HS-27A (cell line): ENCODE measurements around the gene PITPNM3.
A peak's percentile ranks its signal among the peaks of the same experiment; 100 is the strongest.

Source experiments
- DNase-seq: peaks from one replicate; pipeline ENCODE4 v3.0.0-alpha.2; 2012; ENCODE audit warnings: low read depth, missing footprints

The PITPNM3 gene

DNA sequence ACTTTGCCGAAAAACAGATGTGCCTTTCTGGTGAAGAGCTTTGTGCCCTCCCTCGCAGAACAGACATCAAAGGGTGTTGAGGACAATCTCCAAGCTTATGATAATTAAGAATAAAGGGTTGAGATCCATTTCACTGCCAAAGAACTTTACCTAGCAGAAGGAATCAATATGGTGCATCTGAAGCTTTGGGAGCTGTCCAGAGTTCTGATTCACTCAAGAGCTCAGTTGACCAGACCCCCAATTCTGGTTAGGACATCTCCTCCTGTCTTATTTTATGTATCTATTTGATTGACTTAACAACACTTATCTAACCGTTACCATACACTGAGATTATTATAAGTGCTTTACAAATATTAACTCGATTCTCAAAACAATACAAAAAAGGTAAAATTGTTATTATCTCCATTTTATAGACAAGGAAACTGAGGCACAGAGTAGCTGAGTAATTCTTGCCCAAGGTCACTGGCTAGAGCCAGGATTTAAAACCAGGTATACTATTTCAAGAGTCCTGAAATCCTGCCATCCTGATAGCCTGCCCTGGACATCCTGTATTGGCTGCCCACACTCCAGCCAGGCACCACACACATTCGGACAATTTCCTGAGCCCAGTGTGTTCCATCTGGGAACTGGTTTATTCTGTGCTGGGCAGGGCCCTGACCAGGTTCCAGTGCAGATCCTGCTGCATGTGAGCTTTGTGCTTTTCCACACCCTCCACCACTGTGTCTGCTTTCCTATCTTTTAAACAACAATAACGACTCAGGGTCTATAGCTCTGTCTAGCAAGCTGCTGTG, 29.8 kb downstream of the PITPNM3 start:
- DNase-seq: no peak

DNA sequence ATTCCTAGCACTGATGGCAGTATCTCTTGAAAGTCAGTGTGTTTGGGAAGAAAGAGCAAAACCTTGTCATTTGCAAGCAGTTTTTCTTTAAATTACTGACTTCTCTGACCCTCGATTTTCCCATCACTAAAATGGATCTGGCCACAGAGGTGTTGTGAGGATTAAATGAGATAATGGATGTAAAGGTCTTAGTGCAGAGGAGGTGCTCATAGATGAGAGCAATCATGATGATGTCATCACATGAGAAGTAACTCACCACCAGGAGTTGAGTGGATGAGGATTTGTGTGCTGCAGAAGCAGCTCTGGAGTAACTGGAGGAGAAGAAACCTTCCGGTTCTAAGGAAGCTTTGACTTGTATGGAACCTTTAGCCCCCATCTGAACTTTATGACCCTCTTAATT, 30.6 kb downstream of the PITPNM3 start:
- no peak for DNase-seq

DNA sequence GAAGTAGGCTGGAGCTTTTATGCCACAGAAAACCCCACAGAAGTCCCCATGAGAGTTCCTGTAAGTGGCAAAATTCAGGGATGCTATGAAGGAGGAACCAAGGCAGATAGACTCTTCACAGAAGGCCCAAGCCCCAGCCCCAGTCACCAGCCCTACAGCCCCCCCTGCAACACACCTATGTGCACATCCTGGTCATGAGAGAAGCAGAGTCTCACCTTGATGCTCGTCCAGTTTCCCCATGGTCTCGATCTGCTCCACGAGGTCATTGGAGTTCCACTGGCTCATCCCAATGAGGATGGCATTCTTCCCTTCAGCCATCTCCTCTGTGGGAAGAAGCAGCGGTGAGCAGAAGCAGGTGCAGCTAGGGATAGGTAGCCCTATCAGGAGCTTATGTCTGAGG, 31.2 kb downstream of the PITPNM3 start:
- no peak for DNase-seq

DNA sequence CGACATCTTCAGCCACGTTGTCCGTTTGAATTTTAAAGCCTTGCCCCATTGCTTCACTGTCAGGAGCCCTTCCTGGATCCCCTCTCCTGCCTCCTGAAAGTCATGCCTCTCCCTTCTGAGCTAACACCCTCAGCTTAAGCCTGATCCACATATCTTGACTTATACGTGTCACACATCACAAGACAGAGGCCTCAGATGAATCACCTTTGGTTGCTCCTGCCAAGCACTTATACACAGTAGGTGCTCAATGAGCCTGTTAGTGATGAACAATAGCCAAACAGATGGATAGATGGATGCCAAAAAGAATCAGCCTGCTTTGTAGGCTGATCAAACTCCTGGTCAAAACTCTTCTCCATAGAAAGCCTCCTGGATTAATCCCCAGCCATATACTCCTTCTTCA, 31.8 kb downstream of the PITPNM3 start:
- DNase-seq: no peak

DNA sequence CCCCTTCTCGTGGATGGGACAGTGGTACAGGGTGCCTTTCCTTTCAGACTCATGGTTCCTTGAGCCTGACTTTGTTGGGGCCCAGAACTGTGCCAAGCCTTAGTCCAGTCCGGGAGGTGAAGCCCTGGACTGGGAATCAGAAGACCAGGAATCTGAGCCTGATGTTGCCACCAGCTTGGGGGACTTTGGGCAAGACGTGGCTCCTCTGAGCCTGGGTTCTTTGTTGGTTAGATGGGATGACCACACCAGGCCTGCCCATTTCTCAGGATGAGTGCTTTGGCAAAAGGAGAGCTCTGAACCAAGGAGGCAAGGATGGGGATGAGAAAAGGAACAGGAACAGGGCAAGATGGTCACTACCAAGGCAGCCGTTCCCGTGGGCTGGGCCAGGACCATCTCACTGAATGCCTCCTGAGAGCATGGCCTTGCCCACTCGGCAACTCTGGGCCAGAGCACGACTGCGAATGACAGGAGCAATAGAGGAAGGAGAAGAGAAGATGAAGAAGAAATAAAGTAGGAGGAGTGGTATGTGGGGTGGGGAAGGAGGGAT, 32.5 kb downstream of the PITPNM3 start:
- DNase-seq: no peak

DNA sequence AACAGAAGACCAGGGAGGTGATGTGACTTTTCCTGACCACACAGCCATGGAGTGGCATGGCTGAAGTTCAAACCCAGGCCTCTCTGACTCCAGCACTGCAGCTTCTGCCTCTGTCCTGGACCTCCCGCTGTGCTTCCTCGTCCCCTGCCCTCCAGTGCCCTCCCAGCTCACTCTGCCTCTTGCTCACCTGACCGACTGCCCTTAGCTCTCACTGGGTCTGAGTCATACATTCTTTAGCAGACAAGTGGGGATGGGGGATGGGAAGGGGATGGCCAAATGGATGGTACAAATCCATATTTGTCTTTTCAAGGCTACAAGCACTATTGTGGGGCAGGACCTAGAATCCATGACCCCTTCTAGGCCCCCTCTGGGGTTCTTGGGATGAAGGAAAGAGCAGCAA, 33.0 kb downstream of the PITPNM3 start:
- DNase-seq: no peak

DNA sequence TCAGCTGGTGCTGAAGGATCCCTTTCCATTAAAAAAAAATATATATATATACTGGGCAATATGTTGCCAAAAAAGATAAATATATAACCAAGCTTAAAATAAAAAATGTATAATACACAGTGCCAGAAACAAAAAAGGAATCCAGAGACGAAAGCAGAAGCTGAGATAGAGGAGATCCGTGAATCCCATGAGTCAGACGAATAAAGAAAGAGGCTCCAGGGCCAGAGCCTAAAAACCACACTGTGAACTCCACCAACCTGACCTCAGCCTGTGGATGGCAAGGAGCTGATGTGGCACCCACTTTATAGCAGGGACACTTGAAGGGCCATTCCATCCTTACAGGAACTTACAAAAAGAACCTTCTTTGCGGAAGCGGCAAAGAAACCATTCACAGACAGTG, 34.8 kb downstream of the PITPNM3 start:
- no peak for DNase-seq

DNA sequence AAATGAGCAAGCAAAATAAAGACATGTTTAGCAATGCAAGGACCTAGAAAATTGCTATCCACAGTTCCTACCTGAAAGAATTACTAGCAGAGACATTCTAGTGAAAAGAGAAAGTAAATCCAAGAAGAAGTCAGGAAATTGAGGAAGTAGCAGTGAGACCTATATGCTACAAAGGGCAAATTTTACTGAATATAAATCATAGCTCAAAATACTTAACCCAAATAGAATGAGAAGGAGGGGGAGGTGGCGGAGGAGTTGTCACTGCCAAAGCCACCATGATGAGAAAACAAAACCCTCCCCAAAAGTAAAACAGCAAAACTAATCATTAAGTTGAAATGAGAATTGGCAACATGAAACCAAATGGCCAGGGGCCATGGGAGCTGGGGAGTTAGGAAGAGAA, 39.3 kb downstream of the PITPNM3 start:
- no peak for DNase-seq

DNA sequence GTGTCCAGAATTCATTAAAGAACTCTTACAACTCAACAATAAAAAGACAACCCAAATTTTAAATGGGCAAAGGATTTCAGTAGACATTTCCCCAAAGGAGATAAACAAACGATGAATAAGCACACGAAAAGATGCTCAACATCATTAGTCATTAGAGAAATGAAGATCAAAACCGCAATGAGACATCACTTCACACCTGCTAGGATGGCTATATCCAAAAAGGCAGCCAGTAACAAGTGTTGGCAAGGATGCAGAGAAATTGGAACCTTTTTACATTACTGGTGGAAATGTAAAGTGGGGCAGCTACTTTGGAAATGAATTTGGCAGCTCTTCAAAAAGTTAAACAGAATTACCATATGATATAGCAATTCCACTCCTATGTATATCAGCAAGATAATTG, 42.0 kb downstream of the PITPNM3 start:
- no peak for DNase-seq

DNA sequence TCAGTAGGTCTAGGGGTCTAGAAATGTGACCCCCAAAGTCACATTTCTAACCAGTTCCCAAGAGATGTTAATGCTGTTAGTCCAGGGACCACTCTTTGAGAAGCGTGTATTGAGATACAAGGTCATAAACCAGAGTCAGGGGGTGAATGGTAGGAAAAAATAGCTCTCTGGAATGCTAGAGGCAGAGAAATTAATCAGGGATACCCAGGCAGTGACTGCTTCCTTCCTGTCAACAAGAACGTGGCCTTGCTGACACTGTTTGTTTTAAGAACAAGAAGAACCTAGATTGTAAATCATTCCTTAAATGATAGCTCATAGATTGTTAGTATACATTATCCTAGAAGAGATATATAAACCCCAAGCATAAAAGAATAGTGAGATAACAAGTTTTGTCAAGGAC, 43.8 kb downstream of the PITPNM3 start:
- DNase-seq: no peak

DNA sequence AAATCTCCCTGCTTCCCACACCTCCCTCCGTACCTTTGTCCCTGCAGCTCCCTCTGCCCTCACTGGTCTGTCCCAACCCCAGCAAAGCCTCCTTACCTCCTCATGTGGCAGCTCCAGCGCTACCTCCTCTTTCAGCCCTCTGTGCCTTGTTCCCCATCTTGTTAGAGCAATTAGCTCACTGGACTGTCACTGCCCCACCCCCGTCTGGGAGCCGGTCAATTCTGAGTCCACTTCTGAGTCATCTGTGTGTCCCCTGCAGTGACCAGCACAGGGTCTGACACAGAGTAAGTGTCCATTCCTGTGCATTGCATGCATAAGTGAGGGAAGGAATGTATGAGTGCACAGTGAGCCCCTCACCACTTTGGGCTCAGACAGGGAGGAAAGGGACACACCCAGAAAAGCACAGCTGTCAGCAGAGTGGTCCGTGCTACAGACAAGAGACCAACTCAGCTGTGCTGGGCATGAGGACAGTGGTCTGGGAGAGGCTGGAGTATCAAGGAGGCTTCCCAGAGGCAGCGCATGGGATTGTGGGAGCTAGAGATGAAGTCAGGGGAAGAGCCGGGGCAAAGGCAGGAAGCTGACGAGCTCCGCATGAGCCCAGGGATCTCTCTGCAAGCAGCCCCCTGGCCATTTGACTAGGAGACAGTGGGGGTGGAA, 45.9 kb downstream of the PITPNM3 start:
- no peak for DNase-seq

DNA sequence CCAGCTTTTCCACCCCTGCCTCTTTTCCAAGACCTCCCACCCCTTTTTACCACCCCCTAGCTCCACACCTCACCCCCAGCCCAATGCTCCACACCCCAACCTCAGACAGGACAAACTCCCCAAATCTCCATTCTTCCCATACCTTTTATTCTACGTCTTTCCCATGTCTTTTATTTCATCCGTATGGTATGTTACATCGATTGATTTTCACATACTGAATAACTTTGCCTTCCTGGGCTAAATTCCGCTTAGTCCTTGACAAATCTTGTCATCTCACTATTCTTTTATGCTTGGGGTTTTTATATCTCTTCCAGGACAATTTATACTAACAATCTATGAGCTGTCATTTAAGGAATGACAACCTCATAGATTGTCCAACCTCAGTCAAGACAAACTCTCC, 46.4 kb downstream of the PITPNM3 start:
- no peak for DNase-seq

DNA sequence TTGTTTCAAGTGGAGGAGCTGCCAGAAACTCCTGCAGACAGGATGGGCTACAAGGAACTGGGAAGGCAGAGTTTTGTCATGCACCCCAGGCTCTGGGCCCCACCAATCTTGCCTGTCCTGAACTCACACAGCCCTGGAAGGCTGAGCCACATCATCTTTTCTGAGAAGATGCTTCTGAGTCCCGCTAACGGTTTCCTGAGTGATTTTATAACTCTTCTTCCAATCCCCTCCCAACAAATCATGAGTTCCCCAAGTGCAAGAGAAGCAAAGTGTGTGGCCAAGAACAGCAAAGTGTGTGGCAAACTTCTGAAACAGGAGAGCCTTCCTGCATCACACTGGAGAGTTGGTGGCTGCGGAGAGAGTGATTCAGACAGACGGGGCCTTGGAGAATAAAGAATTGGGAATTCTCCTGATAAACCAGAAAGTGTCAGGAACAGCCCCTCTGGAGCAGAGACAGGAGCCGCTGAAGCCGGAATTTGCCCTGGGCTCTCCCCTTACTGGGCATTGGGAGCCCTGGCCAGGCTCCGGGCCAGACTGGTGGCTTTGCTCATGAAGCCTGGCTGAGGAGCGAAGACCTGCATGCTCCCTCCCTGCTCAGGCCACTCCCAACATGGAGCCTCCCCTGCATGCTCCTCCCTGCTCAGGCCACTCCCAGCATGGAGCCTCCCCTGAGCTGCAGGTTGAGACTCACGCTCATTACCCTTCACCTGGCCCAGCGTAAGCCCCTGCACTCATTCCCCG, 47.2 kb downstream of the PITPNM3 start:
- DNase-seq: no peak

DNA sequence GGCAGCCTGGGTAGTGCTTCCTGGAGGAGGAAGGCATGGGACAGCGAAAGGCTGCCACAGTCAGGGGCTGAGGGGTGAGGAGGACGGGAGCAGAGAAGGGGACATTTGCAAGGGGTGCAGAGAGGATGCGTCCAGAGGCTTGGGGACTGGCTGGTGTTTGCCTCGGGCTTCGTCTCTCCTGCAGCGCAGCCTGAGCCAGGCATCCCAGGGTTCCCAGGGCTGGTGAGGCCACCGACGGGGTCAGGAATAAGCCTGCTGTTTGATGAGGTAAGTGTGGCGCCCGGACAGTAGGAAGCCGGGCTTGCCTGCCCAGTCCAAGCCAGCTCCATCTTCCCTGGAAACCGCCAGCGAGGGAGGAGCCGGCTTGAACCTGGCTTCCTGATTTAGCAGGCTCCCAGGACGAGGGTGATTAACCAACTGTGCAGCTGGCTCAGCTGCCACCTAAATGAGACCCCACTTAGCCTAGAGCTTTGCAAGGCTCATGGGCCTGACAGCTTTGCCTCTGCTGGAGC, 47.8 kb downstream of the PITPNM3 start:
- no peak for DNase-seq

DNA sequence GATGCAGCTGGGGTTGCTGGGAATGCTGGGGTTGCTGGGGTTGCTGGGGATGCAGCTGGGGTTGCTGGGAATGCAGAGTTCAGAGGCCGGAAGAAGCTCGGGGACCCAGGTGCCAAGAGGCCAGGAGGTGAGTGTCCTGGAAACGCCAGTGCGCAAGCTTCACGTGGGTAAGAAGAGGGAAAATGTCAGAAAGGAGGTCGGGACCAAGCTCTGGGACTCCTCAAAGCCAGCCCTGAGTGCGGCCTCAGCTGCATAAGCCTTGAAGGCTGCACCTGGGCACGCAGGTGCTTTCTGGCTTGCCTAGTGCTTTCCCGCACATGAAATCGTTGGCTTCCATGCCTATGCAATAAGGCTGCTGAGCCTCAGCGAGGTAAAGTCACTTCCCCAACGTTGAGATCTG, 48.3 kb downstream of the PITPNM3 start:
- no peak for DNase-seq

DNA sequence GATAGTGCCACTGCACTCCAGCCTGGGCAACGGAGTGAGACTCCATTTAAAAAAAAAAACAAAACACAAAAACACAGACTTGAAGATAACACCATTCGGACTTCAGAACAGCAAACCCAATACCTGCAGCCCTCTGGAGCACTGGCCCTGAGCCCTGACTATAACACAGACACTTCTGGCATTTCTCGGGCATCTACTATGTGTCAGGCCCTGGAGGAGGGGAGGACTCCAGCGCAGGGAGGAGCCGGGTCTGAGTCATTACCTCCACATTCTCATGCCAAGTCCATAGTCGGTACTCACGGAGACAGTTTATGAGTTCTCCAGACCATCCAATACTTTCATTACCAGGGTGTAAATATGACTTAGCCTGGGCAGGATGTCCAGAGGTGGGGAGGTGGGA, 48.8 kb downstream of the PITPNM3 start:
- peak; percentile 64 for DNase-seq

DNA sequence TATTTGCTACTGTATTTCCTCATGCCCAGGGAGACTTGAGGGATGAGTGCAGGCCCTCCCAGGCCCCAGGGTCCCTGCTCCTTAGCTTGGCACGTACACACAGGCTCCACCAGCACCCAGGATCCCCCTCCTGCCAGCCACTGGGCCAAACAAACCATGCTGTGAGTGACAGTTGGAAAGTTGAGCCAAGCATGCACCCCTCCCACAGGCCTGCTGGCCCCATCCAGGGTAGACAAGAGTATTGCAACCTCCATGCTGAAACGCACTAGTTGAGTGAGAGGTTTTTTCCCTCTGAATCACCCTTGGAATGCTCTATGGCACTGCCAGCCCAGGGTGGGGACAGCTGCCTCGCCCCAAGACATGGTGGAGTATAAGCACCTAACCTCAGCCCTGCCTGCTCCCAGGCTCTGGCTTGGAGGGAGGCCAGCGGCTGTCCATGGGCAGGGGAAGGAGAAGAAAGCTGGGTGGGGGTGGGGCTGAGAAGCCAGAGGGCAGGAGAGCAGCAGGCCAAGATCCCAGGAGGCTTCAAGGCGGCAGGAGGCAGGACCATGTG, 49.6 kb downstream of the PITPNM3 start:
- DNase-seq: peak; percentile 79

DNA sequence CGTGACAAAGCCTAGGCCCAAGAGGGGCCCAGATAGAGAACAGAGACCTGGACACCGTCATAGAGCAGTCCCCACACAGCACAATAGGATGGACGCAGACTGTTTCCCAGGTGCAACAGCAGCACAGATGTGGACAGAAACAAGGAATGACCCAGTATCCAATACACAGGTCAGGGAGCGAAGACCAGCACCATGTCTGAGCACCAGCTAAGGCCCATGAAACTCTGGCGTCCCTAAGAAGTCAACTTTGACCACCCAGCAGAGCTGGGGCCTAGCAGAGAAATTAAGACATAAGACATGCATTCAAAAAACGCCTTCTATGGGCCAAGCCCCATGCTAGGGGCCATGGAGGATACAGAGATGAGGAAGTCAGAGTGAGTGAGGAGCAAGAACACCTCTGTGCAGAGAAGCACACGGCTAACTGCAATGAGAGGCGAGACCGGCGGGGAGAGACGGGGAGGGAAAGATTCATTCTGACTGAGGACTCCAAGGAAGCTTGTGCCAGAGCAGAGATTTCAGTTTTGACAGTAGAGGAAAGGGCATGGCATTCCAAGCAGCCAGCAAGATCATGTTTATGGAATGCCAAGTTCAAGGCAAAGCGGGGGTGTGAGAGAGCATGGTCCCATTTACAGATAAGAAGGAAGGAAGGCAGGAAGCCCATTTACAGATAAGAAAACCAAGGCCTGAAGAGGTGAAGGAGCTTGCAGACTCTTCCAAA, 50.8 kb downstream of the PITPNM3 start:
- no peak for DNase-seq

DNA sequence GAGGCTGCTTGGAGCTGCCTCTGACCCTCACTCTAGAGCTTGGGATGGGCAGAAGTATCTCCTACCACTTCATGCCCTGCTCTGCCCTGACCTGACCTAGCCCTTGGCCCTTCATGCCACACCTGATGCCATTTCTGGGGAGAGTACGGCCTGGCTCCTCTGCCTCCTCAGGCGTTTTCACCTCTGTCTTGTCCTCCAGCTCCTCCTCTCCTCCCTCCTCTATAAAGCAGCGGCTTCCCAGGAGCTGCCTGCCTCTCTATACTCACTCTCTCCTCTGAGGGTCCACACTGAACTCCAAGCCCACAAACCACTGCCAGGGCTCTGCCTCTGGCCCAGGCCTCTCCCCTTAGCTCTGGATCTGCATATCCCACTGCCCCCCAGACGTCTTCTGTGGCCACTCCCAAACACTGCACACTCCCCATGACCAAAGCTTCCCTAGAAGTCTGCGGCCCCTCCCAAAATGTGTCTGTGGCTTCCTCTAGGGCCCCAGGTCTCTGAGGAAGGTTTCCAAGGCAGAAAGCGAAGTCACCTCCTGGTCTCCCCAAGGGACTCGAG, 52.6 kb downstream of the PITPNM3 start:
- DNase-seq: no peak

DNA sequence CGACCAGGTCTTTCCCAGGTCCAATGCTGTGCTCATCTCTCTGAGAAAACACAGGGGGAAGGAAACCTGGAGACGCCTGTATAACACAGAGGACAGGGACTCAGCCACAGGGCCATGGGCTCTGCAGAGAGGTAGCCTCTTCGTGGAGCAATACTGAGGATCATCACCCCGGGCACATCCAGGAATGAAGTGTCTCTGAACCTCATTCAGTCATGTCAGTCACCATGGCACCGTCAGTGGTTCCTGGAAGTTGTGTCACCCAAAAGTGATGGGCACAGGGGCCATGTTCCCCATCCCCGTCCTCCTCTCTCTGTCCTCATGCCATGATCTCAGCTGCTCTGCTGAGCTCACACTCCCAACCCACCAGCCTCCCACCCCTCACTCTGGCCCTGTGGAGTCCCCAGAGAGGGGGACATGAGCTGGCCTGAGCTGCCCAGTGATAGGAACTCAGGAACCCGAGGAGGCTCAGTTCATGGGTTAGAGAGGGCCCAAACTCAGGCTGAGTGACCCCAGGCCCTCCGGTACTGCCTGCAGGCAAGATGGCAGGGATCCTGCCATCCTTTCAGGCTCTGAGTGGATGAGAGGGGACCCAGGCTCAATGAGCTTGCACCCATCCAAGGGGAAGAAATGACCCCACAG, 53.4 kb downstream of the PITPNM3 start:
- DNase-seq: no peak

DNA sequence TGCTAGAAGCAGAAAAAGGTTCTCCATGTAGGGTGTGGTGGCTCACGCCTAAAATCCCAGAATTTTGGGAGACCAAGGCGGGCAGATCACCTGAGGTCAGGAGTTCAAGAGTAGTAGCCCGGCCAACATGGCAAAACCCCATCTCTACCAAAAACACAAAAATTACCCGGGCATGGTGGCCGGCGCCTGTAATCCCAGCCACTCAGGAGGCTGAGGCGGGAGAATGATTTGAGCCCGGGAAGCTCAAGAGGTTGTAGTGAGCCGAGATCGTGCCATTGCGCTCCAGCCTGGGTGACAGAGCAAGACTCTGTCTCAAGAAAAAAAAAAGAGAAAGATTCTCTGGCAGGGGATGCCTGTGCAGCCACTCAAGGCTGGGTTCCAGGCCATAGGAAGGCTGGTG, 54.2 kb downstream of the PITPNM3 start:
- DNase-seq: no peak
